NCI-H510A (cell line): ENCODE data around the gene SUFU.
"Not testable (repeated sequence)": the region's sequence is repeated elsewhere in the genome, so short reads cannot be mapped to it uniquely, and the experiment has no call there.

Experiments
- DNase-seq: peaks from one replicate; lab custom pipeline; 2025; lab: John Stamatoyannopoulos, UW

The SUFU gene

DNA sequence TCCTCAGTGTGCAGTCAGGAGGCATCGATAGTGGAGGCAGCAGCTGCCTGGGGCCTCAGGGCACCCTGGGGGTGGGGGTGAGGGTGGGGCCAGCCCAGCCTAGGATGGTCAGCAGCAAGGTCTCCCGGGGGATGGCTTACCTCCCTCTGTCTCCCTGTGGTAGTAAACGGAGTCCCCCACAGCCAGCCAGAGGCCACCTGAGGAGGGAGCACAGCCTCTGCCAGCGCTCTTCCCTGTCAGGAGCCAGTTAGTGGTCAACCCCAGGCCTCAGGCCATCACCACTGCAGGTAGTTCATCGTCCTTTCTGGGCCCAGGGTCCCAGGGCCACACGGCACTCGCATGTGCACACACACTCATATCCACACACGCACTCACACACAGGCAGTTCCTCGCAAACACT, 23.4 kb upstream of the SUFU start:
- no peak for DNase-seq

- DNase-seq: no peak
Observed at GRCh38 chr10:102484021-102484420, 19.8 kb upstream of the SUFU start.

DNA sequence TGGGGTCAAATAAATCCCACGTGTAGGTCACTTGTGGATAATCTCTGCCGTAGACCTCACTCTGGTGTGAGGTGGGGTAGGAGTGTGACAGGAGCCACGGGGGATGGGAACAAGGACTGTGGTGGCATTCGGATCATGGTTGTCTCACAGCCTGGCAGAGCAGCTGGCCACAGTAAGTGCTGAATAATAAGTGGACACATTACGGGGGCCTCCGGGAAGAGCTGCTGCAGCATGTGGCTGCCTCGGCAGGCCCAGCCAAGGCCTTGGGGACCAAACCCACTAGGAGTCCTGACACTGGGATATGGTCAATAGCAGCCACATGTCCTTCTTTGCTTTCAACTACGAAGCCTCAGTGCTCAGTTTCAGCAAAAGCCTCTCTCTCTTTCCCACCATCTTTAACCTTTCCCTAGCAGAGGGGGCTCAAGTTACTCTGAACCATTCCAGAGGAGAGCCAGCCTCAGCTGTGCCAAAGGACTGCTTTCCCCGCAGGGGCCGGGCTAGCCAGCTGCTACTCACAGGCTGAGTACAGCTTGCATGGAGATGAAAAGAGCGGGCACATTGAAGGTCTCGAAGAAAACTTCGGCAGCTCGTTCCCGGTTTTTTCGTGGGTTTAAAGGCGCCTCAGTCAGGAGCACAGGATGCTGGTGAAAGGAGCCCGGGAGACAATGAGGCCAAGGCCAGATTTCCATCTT, 18.5 kb upstream of the SUFU start:
- DNase-seq: no peak

GRCh38 chr10:102491136-102491535, 12.6 kb upstream of the SUFU start:
- no peak for DNase-seq

DNA sequence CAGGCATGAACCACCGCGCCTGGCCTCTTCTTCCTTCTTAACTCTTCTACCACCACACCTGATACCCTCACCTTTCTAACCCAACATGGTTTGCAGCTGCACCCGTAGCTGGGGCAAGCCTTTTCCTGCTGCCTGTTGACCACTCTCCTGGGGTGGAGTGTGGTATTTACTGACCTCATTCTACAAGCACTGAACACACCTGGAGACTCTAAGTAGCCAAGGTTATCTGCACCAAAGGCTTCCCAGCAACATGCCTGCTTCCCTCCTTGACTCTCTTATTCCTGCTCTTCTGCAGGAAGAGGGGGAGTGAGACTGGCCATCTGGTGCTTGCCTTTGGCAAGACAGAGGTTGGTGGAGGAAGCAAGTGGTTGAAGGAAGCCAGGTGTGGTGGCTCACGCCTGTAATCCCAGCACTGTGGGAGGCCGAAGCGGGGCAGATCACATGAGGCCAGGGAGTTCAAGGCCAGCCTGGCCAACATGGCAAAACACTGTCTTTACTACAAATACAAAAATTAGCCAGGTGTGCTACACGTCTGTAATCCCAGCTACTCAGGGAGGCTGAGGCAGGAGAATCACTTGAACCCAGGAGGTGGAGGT, 11.3 kb upstream of the SUFU start:
- no peak for DNase-seq

DNA sequence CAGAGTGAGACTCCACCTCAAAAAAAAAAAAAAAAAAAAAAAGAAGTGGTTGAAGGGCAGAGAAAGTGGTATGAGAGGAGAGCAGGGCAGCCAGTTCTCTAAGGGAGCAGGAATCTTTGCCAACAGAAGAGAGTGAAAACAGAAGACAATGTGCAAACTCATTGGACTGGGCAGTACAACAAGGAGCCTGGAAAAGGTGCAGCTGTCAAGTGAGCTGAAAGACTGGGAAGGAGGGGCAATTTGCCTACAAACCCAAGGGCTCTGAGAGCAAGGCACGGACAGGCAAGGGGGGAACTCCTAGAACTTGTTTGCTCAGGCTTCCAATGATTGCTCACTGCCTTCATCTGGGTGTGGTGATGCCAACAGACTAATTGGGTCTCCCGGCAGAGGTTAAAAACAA, 10.8 kb upstream of the SUFU start:
- DNase-seq: peak; percentile 14

GRCh38 chr10:102493771-102494170, 10.0 kb upstream of the SUFU start:
- no peak for DNase-seq

DNA sequence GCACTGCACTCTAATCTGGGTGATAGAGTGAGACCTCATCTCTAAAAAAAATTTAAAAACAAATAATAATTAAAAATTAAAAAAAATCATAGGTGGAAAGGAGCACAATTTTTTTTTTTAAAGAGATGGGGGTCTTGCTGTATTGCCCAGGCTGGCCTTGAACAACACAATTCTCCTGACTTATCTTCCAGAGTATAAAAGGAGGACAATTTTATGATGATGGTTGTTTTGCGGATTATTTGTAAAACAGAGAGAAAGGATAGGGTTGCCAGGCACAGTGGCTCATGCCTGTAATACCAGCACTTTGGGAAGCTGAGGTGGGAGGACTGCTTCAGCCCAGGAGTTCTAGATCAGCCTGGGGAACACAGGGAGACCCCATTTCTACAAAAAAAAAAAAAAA, 6.2 kb upstream of the SUFU start:
- DNase-seq: no peak

DNA sequence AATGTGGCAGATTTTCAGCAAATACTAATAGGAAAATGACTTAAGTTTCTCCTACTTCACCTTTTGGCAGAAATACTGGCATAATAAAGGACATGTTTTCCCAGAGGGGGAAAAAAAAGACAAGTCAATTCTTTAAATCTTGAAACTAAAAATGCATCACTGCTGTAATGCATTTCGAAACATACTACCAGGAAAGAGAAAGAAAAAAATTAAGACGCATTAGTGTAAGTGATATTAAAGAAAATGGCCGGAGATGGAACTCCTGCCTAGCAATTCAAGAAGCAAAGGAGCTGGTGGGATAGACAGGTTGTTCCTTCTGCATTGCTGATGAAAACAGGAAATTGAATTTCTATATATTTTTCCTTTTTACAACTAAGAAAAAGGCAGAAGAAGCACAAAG, 4.4 kb upstream of the SUFU start:
- DNase-seq: no peak

DNA sequence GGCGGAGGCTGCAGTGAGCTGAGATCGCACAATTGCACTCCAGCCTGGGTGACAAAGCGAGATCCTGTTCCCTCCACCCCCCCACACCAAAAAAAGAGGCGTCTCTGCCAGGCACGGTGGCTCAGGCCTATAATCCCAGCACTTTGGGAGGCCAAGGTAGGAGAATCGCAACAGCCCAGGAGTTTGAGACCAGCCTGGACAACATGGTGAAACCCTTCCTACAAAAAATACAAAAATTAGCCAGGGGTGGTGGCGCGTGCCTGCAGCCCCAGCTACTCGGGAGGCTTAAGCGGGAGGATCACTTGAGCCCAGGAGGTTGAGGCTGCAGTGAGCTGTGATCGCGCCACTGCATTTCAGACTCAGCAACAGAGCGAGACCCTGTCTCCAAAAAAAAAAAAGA, 3.1 kb upstream of the SUFU start:
- not testable (repeated sequence) for DNase-seq

GRCh38 chr10:102501201-102502028, 2.4 kb upstream of the SUFU start:
- no peak for DNase-seq

DNA sequence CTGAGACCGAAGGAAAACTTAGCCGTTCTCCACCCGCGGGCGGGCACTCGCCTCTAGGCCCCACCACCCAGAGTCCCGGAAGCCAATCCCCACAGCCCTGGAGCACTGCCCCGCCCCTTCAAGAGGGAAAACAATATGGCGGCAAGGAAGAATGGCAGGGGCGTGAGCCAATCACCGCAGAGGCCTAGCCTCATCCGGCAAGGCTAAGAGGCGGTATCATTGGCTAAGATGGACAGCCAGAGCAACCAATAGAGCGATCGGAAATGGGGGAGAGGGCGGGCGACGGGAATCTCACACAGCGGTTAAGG, 1.8 kb upstream of the SUFU start:
- peak; percentile 96 for DNase-seq

GRCh38 chr10:102502337-102503151, 1.2 kb upstream of the SUFU start, which contains the start of gene ACTR1A:
TSS of gene ACTR1A (minus strand) at chr10:102502712. CDS start at chr10:102502647, 65 bp downstream.
- peak; percentile 96 for DNase-seq

DNA sequence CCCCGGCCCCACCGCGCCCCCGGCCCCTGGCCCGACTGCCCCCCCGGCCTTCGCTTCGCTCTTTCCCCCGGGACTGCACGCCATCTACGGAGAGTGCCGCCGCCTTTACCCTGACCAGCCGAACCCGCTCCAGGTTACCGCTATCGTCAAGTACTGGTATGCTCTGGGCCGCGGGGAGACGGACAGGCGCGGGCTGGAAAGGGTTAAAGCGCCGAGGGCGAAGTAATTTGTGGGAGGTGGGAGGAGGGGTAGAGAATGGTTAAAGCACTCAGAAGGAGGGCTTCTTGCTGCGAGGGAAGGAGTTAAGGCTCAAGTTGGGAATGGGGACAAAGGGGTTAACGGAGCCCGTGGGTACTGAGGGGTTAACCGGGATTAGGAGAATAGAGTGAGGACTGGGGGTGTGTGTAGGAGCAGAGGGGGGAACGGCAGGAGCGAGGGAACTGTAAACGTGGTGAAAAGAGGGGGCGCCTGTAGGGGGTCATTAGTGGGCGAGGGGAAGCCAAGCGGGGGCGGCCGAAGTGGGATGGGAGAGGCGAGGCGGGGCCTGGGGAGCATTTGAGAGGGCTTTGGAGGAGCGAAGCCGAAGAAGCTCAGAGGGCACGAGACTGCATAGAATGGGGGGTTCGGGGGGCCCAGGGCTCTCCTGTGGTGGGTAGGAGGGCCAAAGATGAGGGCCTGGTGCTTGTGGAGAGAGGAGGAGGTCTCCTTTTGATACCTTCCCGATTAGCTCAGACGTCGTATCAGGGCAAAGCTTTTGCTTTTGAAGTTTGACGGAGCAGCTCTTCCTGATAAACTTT, 605 bp downstream of the SUFU start:
- no peak for DNase-seq

- DNase-seq: no peak
Observed at GRCh38 chr10:102504976-102505300, 1.2 kb downstream of the SUFU start.

GRCh38 chr10:102505462-102506115, 1.8 kb downstream of the SUFU start:
- peak; percentile 83 for DNase-seq

DNA sequence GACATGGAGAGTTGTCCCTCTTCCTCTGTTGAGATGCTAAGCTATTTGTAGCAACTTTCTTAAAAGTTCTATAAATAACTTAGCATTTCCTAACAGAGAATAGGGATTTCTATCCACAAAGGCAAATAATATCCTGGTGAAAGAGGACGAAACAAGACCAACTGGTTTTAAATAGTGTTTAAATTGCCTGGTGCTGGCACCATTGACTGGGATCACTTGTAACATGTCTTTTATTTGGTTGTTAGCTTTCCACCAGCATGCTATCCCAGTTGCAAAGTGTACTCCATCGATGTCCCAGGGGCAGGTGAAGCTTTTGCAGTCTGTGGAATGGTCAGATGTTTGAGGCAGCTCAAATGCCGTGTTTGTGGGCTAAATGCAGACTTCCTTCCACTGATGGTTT, 3.7 kb downstream of the SUFU start:
- DNase-seq: no peak

GRCh38 chr10:102508506-102508905, 4.7 kb downstream of the SUFU start:
- no peak for DNase-seq

GRCh38 chr10:102509387-102509786, 5.6 kb downstream of the SUFU start:
- no peak for DNase-seq

GRCh38 chr10:102511583-102512274, 8.0 kb downstream of the SUFU start:
- no peak for DNase-seq
